Ecto neural progenitor cell (in vitro differentiated cells): ENCODE measurements around the gene FAM241B.

Experiments
- DNase-seq: peaks from one replicate; pipeline ENCODE4 v3.0.0-alpha.2; 2018; ENCODE audit warnings: low spot score

The FAM241B gene, protein sequence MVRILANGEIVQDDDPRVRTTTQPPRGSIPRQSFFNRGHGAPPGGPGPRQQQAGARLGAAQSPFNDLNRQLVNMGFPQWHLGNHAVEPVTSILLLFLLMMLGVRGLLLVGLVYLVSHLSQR

GRCh38 chr10:69629897-69630650, at the start of gene FAM241B:
Gene FAM241B (plus strand): TSS chr10:69630247. CDS start chr10:69631744, 1,497 bp downstream.
- DNase-seq = peak; percentile 87

DNA sequence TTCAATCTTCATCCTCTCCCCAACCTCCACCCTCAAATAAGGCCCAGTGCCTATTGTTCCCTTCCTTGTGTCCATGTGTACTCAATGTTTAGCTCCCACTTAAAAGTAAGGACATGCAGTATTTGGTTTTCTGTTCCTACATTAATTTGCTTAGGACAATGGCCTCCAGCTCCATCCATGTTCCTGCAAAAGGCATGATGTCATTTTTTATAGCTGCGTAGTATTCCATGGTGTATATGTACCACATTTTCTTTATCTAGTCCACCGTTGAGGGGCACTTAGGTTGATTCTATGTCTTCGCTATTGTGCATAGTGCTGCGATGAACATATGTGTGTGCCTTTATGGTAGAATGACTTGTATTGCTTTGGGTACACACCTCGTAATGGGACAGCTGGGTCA, 49.6 kb upstream of the FAM241B start:
- no peak for DNase-seq

DNA sequence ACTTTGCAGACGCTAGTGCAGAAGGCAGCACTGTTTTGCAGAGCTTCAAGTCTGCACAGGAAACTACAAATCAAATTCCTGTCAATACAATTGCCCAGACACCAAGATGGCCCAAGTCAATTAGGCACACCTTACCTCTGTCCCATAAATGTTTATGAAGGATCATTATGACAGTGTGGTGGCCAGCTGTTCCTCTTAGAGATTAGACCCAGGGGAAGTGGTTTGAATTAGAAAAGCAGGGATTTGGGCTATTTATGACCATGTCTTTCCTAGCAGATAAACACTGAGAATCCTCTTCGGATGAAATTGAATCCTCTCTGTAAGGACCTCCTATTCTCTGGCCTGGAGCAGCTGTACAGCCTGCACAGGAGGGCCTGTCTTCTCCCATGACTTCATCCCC, 46.9 kb upstream of the FAM241B start:
- DNase-seq = no peak

GRCh38 chr10:69584624-69585023, 45.4 kb upstream of the FAM241B start:
- no peak for DNase-seq

DNA sequence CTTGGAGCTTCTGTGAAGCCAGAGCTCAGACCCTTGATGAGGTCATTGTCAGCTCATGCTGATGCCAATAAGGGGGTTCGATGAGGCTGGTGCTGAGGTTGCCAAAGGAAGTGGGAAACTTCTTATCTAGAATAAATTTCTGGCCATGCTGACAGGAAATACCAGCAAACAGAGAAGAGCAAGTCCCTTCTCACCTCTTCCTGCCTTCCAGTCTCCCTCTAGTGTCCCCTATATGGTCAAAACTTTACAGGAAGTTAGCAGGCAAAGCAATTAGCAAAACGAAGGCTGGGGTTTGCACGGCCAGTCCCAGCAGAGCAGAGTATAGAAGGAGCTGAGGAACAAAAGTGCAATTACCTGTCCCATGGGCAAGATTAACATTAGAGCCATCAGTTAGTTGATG, 41.7 kb upstream of the FAM241B start:
- no peak for DNase-seq

GRCh38 chr10:69600761-69601330, 29.2 kb upstream of the FAM241B start:
- no peak for DNase-seq

- DNase-seq = no peak
Observed at GRCh38 chr10:69609077-69609476, 21.0 kb upstream of the FAM241B start.

DNA sequence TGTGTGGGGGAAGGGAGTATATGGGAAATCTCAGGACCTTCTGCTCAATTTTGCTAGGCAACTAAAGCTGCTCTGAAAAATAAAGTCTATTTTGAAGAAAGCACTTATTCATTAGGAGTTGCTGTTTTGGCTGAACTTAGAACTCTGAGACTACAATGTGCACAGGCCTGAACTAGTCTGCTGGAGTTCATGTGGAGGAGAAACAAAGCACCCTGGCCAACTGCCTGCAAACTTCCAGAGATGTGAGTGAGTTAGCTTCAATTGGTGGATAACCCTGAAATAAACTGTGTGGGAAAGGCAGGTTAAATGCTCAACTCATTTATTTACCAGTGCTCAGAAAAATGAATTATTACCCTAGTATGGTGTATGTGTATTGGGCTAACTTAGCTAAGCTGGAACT, 17.3 kb upstream of the FAM241B start:
- no peak for DNase-seq

- no peak for DNase-seq
Observed at GRCh38 chr10:69614130-69614529, 15.9 kb upstream of the FAM241B start.

GRCh38 chr10:69616358-69616757, 13.7 kb upstream of the FAM241B start:
- no peak for DNase-seq

DNA sequence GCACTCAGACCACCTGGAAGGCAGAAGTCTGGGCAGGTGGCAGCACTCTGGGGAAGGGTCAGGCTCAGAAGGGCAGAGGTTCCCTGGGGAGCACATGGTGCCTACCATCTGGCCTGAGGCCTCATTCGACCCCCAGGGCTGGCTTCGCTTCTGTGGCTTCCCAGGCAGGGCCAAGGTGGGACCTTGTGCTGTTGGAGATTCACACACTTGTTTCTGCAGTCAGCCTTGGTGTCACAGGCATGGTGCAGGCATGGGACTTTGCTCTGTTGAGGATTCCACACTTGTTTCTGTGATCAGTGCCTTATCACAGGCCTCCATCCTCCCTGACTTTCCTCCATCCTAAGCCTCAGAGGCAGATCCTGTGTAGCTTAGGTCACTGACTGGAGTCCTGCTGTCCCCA, 11.3 kb upstream of the FAM241B start:
- DNase-seq = no peak

DNA sequence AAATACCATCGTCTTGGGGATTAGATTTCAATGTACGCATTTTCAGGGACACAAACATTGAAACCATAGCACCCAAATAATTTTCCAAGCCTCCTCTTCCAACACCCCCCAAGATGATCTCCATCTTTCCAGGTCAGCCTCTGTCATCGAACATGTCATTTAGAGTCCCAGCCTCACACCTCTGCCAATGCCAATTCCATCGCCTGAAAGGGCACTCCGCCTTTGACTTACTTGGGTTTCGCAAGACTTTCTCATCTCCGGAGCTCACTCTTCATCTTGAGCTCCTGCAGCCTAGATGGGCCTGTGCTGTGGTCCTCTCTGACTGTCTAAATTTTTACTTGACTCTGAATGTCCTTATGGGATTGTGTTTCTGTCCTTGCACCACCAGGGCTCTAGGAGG, 10.4 kb upstream of the FAM241B start:
- no peak for DNase-seq

GRCh38 chr10:69620625-69621024, 9.4 kb upstream of the FAM241B start:
- no peak for DNase-seq

DNA sequence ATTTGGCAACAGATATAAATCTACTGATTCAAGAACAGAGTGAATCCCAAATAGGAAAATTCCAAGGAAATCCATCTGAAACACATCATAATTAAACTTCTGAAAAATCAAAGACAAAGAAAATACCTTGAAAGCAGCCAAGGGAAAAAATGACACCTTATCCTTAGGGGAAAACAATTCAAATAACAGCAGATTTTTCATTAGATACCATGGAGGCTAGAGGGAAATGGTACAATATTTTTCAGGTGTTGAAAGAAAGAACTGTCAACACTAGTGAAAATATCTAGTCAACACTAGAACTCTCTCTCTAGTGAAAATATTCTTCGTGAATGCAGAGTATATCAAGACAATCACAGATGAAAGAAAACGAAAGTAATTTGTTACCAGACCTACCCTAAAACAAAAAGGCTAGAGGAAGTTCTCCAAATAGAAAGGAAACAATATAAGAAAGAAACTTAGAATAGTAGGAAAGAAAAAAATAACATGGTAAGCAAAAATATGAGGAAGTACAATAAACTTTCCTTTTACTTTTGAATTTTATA, 5.7 kb upstream of the FAM241B start:
- no peak for DNase-seq

- no peak for DNase-seq
Observed at GRCh38 chr10:69626826-69627225, 3.2 kb upstream of the FAM241B start.

- no peak for DNase-seq
Observed at GRCh38 chr10:69628891-69629290, 1.2 kb upstream of the FAM241B start.

DNA sequence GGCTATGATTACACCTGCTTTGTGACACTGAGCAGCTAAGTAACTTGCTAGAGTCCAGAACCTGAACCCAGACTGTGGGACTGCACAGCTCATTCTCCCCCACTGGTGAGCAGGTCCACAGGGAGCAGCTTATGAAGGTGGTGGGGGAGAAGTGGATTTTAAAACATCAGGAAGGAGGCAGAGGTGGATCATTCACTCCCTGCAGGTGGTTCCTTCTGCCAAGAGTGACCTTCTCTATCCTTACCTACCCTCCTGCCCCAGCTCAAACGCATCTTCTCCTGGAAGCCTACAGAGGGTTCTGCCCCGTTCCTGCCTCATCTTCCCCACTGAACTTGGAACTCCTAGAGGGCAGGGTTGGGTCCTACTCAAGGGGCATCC, 539 bp upstream of the FAM241B start:
- no peak for DNase-seq

DNA sequence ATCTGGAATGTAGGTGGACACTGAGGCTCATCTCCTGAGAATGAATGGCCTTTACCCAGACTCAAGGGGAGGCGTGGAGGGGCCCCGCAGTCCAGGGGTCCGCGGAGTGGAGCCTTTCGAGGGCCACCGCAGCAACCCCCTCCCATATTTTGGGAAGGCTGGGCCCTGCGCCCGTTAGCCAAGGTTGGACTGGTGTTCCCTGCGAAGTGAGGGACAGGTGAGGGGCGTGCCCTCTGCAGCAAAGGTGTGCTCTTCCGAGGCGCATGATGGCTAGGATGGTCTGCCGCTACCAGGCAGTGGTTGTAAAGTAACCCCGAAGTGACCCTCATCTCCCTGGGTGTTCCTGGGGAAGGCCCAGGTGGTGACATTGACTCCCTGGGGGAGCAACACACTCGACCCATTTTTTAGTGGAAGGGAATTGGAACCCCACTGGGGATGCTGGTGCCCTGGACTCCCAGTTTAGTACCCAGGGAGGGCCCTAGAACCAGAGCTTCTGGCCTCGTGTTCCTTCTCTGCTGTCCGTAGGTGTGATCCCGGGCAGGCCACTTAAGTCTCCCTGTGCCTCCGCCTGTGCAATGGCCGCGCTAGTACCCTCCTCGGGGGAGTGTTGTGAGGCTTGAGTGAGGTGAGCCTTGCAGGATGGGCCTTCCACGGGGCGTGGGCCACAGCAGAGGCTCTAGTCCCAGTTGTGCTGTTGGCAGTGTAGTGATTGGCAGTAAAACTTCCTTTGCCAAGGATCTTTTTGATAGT, 779 bp downstream of the FAM241B start:
- peak; percentile 43 for DNase-seq

GRCh38 chr10:69631566-69631965, 1.5 kb downstream of the FAM241B start:
- no peak for DNase-seq

- DNase-seq = peak; percentile 22
Observed at GRCh38 chr10:69632516-69633199, 2.6 kb downstream of the FAM241B start.

DNA sequence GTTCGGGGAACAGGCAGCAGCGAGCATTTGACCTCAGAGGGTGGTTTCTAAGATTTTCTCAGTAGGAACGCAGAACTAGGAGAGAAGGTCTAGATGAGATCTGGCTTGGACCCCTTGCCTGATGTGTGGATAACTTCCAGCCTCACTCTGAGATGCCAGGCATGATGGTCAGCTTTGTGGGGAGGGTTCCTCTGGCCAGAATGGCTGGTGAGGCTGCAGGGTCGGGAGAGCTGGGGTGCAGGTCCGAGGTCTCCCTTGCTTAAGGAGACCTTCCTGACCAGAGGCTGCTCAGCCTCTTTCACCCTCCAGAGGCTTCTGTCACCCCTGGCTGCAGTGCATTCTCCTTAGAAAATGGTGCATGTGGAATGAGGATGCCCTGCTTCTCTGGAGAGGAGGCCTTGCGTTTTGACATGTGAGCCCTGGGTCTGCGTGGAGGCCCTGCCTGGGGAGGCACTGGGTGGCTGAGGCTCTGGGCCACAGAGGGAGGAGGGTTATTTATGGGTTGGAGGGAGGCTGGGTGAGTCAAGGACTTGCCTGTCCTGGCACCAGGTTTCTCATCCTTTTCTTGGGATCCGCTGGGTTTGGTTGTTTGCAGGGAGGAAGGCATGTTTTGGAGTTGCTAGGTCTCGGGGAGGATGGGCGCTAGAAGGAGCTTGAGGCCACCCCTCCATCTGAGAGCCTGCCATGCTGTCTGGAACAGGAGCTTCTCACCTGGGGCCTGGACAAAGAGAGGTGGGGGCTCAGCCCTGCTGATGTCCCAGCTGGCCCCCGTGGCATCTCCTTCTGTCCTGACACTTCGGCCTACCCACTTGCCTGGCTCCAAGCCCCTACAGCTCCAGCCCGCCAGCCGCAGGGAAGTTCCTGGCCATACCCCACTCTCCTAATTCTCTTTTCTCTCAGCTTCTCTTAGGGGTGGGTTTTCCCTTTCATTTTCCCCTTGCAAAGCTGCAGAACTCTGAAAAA, 3.9 kb downstream of the FAM241B start:
- peak; percentile 20 for DNase-seq
